Suprapubic skin (tissue), 4 donors: ENCODE results near the gene BDNF.

Experiments used
- CTCF ChIP-seq, 2 donors: fragments of 200-600 bp in 1 of 2; fragments of 450-650 bp in 1 of 2; sonication (generic) in 1 of 2; IDR thresholded peaks; one replicate each; pipeline ENCODE4 v1.5.1; 2016 to 2019; ENCODE audit warnings: antibody characterized with exemption in 2 of 2, mild to moderate bottlenecking in 1 of 2, moderate library complexity in 1 of 2
- POLR2A ChIP-seq, 2 donors: fragments of 450-650 bp; IDR thresholded peaks; one replicate each; pipeline ENCODE4 v1.6.1; 2017; ENCODE audit warnings: antibody characterized with exemption in 2 of 2, mild to moderate bottlenecking in 2 of 2, moderate library complexity in 2 of 2
- POLR2AphosphoS5 ChIP-seq, 3 donors: sonication (generic); formaldehyde crosslinking; IDR thresholded peaks; one replicate each; pipeline ENCODE4 v1.6.1; 2017; ENCODE audit warnings: antibody characterized with exemption in 3 of 3

- TF ChIP-seq CTCF (IDR thresholded peaks at IDR 0.05), result no peak
- TF ChIP-seq POLR2AphosphoS5 (IDR thresholded peaks at IDR 0.05), result no peak
- no peak for TF ChIP-seq POLR2A (IDR thresholded peaks at IDR 0.05)
Measured at GRCh38 chr11:27677108-27677507, 23.1 kb downstream of the BDNF start.
